NCI-H1694 (cell line): ENCODE measurements around the gene DRC3.
A peak's percentile ranks its signal among the peaks of the same experiment; 100 is the strongest.
"Not testable (repeated sequence)": the region's sequence is repeated elsewhere in the genome, so short reads cannot be mapped to it uniquely, and the experiment has no call there.

Experiments used
- DNase-seq: peaks from one replicate; lab custom pipeline; 2025; lab: John Stamatoyannopoulos, UW

The DRC3 gene

GRCh38 chr17:17972126-17972951 lies at the start of gene DRC3, which contains the start of gene TOM1L2:
TSS of gene DRC3 (plus strand) at chr17:17972862. CDS start at chr17:17977599, 4,737 bp downstream.
TSS of gene TOM1L2 (minus strand) at chr17:17972400. CDS start at chr17:17972313, 87 bp downstream.
- DNase-seq: peak; percentile 100

- DNase-seq: no peak
These were observed 48.4 kb upstream of the DRC3 start for GRCh38 chr17:17924131-17924856.

DNA sequence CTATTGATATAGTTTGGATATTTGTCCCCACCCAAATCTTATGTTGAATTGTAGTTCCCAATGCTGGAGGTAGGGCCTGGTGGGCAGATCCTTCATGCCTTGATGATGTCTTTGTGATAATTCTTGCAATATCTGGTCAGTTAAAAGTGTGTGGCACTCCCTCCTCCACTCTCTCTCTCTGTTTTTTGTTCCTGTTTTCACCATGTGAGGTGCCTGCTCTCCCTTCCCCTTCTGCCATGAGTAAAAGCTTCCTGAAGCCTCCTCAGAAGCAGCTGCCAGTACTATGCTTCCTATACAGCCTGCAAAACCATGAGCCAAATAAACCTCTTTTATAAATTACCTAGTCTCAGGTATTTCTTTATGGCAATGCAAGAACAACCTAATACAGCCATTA lies 47.8 kb upstream of the DRC3 start:
- no peak for DNase-seq

DNA sequence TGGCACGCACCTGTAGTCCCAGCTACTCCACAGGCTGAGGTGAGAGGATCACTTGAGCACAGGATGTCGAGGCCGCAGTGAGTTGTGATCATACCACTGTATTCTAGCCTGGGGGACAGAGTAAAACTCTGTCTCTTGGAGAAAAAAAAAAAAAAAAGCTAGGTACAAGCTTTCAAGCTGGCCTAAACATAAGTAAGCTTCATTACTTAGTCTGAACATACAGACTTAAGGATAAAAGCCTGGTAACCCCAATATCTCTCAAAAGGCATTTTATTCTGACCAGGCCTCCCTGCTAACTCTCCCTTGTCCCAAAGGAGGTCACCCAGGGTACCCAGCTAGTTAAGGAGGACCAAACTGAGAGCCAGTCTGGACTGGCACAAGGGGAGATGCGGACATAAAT lies 46.6 kb upstream of the DRC3 start:
- no peak for DNase-seq

- no peak for DNase-seq
These were observed 45.7 kb upstream of the DRC3 start for GRCh38 chr17:17926840-17927449.

GRCh38 chr17:17928398-17929287 lies 44.0 kb upstream of the DRC3 start:
- DNase-seq: no peak

DNA sequence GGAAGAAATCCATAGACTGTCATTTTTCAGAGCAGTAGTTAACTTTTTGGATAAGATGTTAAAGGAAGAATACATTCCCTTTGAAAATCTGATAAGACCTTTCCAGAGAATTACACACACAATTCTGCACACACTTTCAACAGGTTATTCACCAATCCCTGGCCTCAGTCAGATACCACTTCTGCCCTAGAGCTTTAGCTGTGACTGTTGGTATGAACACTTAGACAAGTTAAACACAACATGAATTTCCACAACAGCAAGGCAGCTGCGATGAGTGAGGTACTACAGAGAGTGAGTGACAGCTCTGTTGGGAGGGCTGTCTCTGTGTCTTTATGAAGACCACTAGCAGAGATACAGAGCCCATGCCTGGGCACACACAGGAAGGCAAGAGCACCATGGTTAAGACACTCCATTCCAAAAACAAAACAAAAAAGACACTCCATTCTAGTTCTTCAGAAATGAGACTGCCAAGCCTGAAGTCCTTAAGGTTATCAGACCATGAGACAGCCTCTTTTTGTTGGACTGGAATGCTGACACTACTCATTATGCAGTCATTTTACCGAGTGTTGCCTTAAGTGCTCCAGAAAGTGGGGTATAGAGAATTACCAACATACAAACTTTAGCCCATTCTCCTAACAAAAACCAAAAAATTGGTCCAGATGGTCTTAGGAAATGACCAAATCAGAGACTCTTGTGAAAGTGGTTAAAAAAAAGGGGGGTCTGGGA lies 42.8 kb upstream of the DRC3 start:
- DNase-seq: no peak

DNA sequence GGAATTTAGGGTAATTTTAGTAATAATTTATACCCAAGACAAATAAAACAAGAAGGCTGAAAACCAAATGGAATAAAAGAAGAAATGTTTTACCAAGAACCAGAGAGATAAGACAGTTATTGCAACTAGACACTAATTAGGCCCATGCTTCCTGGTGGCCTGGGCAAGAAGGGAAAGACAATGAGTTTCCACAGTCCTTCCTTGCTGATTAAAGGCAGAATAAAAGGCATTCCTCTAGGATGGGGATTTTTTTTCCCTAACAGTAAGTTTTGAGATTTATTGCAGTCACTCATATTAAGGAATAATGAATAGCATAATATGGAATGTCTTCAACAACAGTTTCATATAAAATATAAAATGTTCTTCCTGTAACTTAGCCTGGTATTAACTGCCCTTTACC lies 42.0 kb upstream of the DRC3 start:
- DNase-seq: no peak

GRCh38 chr17:17931159-17931558 lies 41.5 kb upstream of the DRC3 start:
- no peak for DNase-seq

DNA sequence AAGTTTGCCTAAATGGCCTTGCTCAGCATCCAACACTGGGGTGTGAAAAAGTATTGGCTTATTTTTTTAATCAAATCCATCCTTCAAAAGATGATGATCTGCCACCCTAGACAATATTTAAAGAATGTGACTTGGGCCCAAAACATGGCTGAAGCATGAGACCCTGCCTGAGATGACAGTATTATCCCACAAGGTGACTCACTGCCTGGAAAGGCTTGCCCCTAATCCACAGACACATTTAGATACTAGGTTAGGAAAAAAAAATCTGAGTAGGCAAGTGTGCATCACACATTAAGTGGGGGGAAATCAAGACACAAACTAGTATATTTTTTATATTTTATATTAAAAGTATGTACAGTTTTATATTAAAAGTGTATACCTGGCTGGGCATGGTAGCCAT lies 38.9 kb upstream of the DRC3 start:
- no peak for DNase-seq

GRCh38 chr17:17934214-17934613 lies 38.4 kb upstream of the DRC3 start:
- no peak for DNase-seq

DNA sequence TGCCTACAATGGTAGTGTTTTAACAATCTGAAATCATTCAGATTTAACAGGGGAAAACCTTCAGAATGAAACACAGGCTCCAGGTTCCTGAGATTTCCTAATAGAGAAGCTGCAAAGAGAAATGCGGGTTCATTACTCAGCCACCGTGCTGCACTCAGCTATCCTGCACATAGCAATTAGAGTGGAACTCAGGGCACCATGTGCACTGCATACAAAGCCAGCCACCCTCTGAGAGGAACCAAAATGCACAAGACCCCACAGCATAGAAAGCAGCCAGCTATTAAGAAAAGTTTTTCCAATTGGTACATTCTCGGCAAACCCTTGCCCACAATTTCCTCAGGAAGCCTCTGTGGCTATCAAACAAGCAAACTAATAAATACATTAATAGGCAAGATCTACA lies 37.9 kb upstream of the DRC3 start:
- no peak for DNase-seq

DNA sequence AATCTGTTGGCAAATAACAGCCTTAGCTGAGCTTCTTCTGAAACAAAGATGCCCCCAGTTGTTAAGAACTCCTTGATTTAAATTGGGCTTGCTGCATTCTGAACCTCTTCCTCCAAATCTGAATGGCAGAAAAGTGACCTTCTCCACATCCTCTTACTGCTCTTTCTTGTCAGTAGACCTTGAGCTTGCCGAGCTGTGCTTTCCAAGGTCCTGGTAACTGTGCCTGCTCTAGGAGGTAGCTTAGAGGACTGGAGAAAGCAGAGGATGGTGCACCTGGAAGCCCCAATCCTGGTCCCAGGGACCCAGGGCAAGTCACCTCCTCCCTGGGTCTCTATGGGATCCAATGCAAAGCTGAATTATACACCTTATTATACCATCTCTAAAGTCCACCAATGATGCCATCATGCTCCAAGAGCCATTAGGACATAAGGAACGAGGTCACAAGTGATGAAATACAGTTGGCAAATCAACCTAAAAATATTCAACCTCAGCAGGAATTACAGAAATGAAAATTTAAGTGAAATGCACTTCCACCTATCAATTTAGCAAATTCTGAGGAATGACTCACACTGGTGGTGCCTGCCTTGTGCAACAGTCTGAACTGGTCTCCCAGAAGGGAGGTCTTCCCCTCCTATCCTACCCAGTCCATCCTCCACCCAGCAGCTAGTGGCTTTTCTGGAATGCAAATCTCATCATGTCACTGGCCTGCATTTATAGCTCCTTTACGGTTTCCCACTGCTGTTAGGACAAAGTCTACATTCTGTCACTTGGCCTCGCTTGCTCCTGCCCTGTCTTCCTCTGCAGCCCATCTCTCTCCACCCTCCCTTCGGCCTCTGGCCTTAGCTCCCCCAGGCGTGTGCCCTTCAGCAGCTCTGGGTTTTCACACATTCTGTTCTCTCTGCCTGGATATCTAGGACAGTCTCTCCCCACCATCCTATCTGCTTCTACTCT lies 37.1 kb upstream of the DRC3 start:
- DNase-seq: no peak

DNA sequence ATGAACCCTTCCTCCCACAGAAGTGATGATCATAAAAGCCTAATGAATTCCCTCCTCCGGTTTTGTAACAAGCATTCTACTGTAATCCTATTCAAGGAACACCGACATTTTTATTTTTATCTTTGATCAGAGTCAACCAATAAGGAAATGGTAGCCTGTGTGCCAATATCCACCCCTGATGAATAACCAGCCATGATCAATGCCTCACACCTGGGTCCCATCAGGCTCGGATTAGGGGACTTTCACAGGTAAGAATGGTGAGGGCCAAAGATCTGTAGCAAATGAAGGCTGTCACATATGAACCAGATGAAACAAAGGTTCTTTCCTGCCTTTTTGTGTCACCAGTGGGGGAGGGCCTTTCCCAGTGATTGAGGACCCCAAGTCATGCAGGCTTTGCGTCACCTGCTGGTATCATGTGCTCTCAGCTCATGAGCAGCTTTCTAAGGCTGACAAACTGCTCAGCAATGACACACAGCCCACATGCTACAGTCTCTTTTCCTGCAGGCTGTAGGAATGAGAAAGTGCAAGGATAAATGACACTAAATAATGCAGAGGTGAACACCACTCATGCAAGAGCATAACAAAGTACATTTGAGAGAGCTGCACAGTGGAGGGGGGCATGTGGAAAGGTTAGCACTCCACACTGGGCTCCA lies 35.3 kb upstream of the DRC3 start:
- no peak for DNase-seq

DNA sequence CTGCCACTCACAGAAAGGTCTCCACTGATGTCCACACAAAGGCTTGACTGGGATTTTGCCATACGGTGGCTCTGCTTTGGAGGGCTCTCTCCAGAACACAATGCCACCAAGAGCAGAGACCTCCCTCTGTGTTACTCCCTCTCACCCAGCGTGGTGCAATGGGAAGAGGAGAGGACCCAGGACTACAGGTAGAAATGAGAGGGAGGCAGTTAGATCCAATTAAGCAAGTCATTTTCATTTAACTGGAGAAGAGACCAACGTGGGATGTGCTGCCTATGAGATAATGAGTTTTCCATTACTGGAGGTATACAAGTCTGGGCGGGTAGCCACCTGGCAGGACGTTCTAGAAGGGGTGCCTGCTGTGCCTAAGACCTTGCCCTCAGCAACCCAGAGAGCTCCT lies 34.7 kb upstream of the DRC3 start:
- DNase-seq: no peak

DNA sequence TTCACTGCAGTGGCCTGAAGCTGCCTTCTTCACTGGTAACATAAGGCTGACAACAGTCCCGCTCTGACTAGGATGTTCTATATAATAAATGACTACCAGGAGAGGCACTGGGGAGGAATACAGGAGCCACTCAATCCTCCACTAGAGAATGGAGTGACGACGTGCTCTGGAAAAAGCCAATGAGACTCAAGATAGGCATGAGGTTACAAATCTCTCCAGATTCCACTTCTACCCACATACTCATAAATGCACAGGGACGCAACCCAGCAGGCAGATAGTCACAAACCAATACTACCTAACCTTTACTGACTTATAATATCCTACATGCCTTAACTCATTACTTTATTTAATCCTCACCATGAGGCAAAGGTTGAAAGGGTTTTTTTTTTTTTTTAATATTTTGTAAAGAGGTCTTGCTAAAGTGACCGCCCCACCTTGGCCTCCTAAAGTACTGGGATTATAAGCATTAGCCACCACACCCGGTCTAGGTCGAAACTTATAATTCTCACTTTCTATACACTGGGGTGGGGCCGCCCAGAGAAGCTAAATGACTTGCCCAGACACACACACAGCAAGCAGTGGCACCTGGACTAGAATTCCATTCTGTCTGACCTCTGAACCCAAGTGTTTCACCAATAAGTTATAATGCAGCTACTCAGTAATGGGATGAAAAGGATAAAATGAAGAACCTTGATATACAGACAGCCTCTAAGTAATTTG lies 34.1 kb upstream of the DRC3 start:
- no peak for DNase-seq

DNA sequence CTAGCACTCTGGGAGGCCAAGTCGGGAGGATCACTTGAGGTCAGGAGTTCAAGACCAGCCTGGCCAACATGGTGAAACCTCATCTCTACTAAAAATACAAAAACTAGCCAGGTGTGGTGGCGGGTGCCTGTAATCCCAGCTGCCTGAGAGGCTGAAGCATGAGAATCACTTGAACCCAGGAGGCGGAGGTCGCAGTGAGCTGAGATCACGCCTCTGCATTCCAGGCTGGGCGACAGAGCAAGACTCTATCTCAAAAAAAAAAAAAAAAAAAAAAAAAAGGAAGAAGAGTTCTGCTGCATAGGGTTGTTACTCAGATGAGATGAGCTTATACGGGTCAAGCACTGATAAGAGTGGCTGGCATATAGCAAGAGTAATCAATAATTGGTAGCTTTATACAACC lies 32.7 kb upstream of the DRC3 start:
- DNase-seq: not testable (repeated sequence)

DNA sequence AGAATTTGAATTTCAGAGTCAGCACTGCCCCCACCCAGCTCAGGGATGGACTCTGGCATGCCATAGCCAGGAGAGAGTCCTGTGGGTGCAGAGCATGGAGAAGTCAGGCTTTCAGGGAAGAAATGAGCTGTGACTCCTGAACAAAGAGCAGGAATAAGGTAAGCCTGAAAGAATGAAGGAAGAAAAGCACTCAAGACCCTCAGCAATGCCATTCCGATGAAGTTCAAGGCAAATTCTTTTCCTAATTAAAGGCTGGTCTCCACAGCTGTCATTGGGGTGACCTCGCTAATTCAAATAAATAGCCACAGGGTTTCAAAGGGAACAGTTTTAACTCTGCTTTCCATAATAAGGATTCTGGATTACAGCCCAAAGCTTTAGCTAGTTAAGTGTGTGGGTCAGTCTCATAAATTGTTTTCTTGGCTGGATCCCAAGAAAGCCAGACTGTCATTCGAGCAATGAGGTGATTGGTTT lies 32.2 kb upstream of the DRC3 start:
- DNase-seq: no peak

GRCh38 chr17:17941015-17941414 lies 31.6 kb upstream of the DRC3 start:
- no peak for DNase-seq
